Right lobe of liver (tissue), 6 donors: ENCODE data around the gene ATRX. TPM values are rescaled to one million over a fixed set of nuclear protein-coding genes. Genes with fewer than 3 reads are reported as not detected.
A peak's percentile ranks its signal among the peaks of the same experiment; 100 is the strongest.
"Not testable (repeated sequence)": the region's sequence is repeated elsewhere in the genome, so short reads cannot be mapped to it uniquely, and the experiment has no call there.

ENCODE experiments used
- ATAC-seq, 4 donors: fragments of 200-7000 bp; cut with Tn5 transposase; one replicate each; pipeline ENCODE4 v1.9.1; 2020; ENCODE audit warnings: mild to moderate bottlenecking in 4 of 4, moderate library complexity in 4 of 4
- DNase-seq, 3 donors: peaks; one replicate each; pipeline ENCODE4 v3.0.0-alpha.2; 2020
- H3K27ac ChIP-seq, 3 donors: fragments of 200-600 bp; one replicate each; pipeline ENCODE4 v1.8.0; 2022
- H3K27me3 ChIP-seq, 2 donors: fragments of 200-600 bp; one replicate each; pipeline ENCODE4 v1.8.0; 2022
- H3K36me3 ChIP-seq, 4 donors: fragments of 200-600 bp; sonication (generic) in 1 of 4; one replicate each; pipeline versions ENCODE4 v1.5.1 to v1.8.0; 2017 to 2022; ENCODE audit warnings: control low read depth in 1 of 4
- H3K4me1 ChIP-seq, 4 donors: fragments of 200-600 bp; sonication (generic) in 1 of 4; one replicate each; pipeline versions ENCODE4 v1.5.1 to v1.8.0; 2017 to 2022; ENCODE audit warnings: control low read depth in 1 of 4
- H3K4me3 ChIP-seq, 3 donors: fragments of 200-600 bp; one replicate each; pipeline ENCODE4 v1.8.0; 2022
- H3K9me3 ChIP-seq, 4 donors: fragments of 200-600 bp; sonication (generic) in 1 of 4; one replicate each; pipeline versions ENCODE4 v1.5.1 to v1.8.0; 2017 to 2022; ENCODE audit warnings: control low read depth in 1 of 4
- CTCF ChIP-seq, 4 donors: fragments of 200-600 bp in 3 of 4; fragments of 450-650 bp in 1 of 4; IDR thresholded peaks; one replicate each; pipeline versions ENCODE4 v1.5.1 to v1.8.0; 2016 to 2022; ENCODE audit warnings: antibody characterized with exemption in 4 of 4, mild to moderate bottlenecking in 2 of 4
- POLR2A ChIP-seq: fragments of 450-650 bp; IDR thresholded peaks from one replicate; pipeline ENCODE4 v1.6.1; 2017; ENCODE audit warnings: antibody characterized with exemption, mild to moderate bottlenecking
- WGBS: methylation state at CpG from one replicate; pipeline ENCODE4 v1.1.6; 2018; ENCODE audit warnings: low coverage, low lambda C conversion rate; ENCODE audit not compliant: insufficient coverage; ENCODE audit errors: missing lambda C conversion rate; 5-methylcytosine and 5-hydroxymethylcytosine counted together
- intact Hi-C, 2 donors: fragments of 100-400 bp; cut with DNase I; formaldehyde crosslinking; loops; one replicate each; pipeline versions ENCODE4 v1.11.2 to v1.14.1; 2022
- total RNA-seq, 6 experiments: library from RNA; depleted of rRNA in 2 of 6; stranded (reverse); fragments of >200 nt in 2 of 6; fragmentation: NEBNext Ultra II Directional in 3 of 6; extraction: Animal tissue kit (Norgen Biotek cat#: 25700) in 3 of 6; gene quantifications; one replicate each; pipeline versions ENCODE4 v1.1.0 to v1.2.4, GENCODE V29; 2016 to 2023
- donor health status: DM: no; HTN: yes; CAD: no.
- donor health status: DM: no; HTN: no; CAD: no.
- donor health status: DM: no; HTN: no; CAD: no.
- donor health status: DM: no; HTN: yes; CAD: no.
- donor health status: DM: no; HTN: yes; CAD: no.

The ATRX gene
- total RNA-seq, 6 experiments from 2014 or later, result 15.9 to 32.2 (median 21.3) TPM

GRCh38 chrX:77740376-77740905, 45.6 kb downstream of the ATRX start:
- no peaks in the 10 kb centered on the region for H3K27me3 ChIP-seq
- no peaks in the 10 kb centered on the region for H3K9me3 ChIP-seq
- H3K4me3 ChIP-seq, result no peak overlapping the region
- intact Hi-C loops, result no loop called here
- no peak for TF ChIP-seq CTCF (IDR thresholded peaks at IDR 0.05)
- no peak for TF ChIP-seq POLR2A
- DNase-seq (no peak), ATAC-seq (no peak)
- 57% methylated on average over 3 of the region's 3 CpGs for WGBS
- no peaks in the 10 kb centered on the region for H3K4me1 ChIP-seq
- no peak overlapping the region for H3K27ac ChIP-seq
- no peaks in the 10 kb centered on the region for H3K36me3 ChIP-seq

DNA sequence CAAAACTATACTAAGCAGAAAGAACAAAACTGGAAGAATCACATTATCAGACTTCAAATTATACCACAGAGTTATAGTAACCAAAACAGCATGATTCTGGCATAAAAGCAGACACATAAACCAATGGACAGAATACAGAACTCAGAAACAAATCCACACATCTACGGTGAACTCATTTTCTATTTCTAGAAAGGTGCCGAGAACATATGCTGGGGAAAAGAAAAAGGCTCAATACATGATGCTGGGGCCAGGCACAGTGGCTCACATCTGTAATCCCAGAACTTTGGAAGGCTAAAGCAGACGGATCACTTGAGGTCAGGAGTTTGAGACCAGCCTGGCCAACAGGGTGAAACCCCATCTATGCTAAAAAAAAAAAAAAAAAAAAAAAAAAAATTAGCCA, 52.7 kb downstream of the ATRX start:
- TF ChIP-seq POLR2A, result no peak
- TF ChIP-seq CTCF (IDR thresholded peaks at IDR 0.05), result no peak
- no peaks in the 10 kb centered on the region for H3K9me3 ChIP-seq
- H3K27ac ChIP-seq, result no peak overlapping the region
- H3K27me3 ChIP-seq, result no peaks in the 10 kb centered on the region
- H3K4me1 ChIP-seq, result no peaks in the 10 kb centered on the region
- H3K4me3 ChIP-seq, result no peak overlapping the region
- H3K36me3 ChIP-seq, result no peaks in the 10 kb centered on the region
- whole genome bisulfite sequencing, result 67% methylated on average over 3 of the region's 3 CpGs
- no peak for DNase-seq
- no peak for ATAC-seq
- intact Hi-C loops, result no loop called here

DNA sequence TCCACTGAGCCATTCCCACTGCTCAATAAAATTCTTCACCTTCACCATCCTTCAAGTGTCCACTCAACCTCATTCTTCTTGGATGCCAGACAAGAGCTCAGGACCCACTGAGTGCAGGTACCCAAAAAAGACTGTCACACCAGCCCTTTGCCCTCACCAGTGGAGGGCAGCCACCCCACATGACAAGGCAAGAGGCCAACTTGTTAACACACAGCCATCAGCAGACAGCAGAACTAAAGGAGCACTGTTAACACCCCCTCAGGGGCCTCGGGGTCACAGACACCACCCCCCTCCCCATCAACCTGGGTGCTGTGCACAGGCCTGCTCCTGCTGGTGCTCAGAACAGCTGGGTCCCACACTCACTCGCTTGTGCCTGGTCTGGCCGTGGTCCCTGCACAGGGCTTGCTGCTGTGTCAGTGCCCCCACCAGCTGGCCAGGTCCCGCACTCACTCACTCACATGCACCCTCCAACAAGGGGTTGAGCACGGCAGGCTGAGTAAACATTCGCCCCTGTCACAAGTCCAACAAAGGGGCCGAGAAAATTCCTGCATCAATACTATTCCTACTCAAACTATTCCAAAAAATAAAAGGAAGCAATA, 54.1 kb downstream of the ATRX start:
- Histone ChIP-seq H3K27ac (no peak overlapping the region), H3K36me3 (no peaks in the 10 kb centered on the region), H3K27me3 (no peaks in the 10 kb centered on the region), H3K9me3 (no peaks in the 10 kb centered on the region), H3K4me1 (no peaks in the 10 kb centered on the region), H3K4me3 (no peak overlapping the region)
- DNase-seq (peak in 1 of 3 donors; percentile 48), ATAC-seq (peak; percentile 79 to 90 (median 82))
- intact Hi-C loops, result no loop called here
- 34% methylated on average over 3 of the region's 7 CpGs for WGBS
- peak in 1 of 4 donors; percentile 16 for TF ChIP-seq CTCF (IDR thresholded peaks at IDR 0.05)
- TF ChIP-seq POLR2A, result no peak

DNA sequence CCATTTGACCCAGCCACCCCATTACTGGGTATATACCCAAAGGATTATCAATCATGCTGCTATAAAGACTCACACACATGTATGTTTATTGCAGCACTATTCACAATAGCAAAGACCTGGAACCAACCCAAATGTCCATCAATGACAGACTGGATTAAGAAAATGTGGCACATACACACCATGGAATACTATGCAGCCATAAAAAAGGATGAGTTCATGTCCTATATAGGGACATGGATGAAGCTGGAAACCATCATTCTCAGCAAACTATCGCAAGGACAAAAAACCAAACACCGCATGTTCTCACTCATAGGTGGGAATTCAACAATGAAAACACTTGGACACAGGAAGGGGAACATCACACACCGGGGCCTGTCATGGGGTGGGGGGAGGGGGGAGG, 59.9 kb downstream of the ATRX start:
- H3K4me3 ChIP-seq, H3K36me3 ChIP-seq, H3K27me3 ChIP-seq, DNase-seq, H3K4me1 ChIP-seq, intact Hi-C loops, H3K9me3 ChIP-seq, ATAC-seq, H3K27ac ChIP-seq: not testable (repeated sequence)
- WGBS, result 86% methylated on average over 3 of the region's 3 CpGs

GRCh38 chrX:77723681-77724080, 62.3 kb downstream of the ATRX start:
- Histone ChIP-seq H3K27me3 (no peaks in the 10 kb centered on the region), H3K4me3 (no peak overlapping the region), H3K4me1 (no peaks in the 10 kb centered on the region), H3K27ac (no peak overlapping the region), H3K36me3 (no peaks in the 10 kb centered on the region), H3K9me3 (no peaks in the 10 kb centered on the region)
- DNase-seq (no peak), ATAC-seq (no peak)
- TF ChIP-seq CTCF (IDR thresholded peaks at IDR 0.05) (no peak), POLR2A (no peak)
- WGBS, result 64% methylated on average over 4 of the region's 4 CpGs
- intact Hi-C loops, result no loop called here
